HG03571 (cell line): Measurements from ENCODE around the gene SGPL1.
"Not testable (repeated sequence)": the region's sequence is repeated elsewhere in the genome, so short reads cannot be mapped to it uniquely, and the experiment has no call there.

Experiments
- ATAC-seq: cut with Tn5 transposase; IDR thresholded peaks from one replicate; pipeline ENCODE4 v1.9.1; 2021; ENCODE audit not compliant: unreplicated experiment

The SGPL1 gene

DNA sequence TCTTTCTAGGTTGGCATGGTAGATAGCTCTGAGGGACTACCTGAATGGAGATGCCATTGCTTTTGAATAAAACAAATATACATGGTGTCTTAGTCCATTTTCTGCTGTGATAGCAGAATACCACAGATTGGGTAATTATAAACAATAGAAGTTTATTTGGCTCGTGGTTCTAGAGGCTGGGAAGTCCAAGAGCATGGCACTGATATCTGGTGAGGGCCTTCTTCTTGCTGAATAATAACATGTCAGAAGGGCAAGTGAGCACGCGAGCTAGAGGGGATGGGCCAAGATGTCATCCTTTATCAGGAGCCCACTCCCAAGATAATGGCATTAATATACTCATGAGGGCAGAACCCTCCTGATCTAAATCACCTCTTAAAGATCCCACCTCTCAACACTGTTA lies 21.9 kb downstream of the SGPL1 start:
- no peak for ATAC-seq

- ATAC-seq = no peak
These were observed 22.6 kb downstream of the SGPL1 start for GRCh38 chr10:70838270-70838805.

GRCh38 chr10:70840836-70841235 lies 25.1 kb downstream of the SGPL1 start:
- ATAC-seq = no peak

DNA sequence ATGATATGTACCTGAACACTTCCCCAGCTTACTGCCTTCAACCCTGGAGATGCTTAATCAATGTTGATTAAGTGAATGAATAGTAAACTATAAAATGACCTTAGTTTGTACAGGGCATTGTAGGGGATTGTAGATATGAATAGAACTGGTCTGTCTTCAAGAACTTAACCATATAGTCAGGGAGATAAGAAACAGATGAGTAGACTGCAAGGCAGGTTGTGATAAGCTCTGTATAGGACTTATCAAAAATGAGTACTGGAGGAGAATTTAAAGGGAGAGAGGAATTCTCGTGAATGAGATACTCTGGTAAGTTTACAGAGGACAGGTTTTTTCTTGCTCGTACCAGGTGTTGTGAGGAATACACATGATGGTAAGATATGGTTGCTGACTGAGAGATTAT lies 27.6 kb downstream of the SGPL1 start:
- no peak for ATAC-seq

GRCh38 chr10:70843776-70844489 lies 28.2 kb downstream of the SGPL1 start:
- no peak for ATAC-seq

- no peak for ATAC-seq
These were observed 29.5 kb downstream of the SGPL1 start for GRCh38 chr10:70845256-70845655.

GRCh38 chr10:70845816-70846215 lies 30.1 kb downstream of the SGPL1 start:
- no peak for ATAC-seq

GRCh38 chr10:70846795-70847194 lies 31.0 kb downstream of the SGPL1 start:
- no peak for ATAC-seq

GRCh38 chr10:70847659-70848360 lies 32.1 kb downstream of the SGPL1 start:
- no peak for ATAC-seq

DNA sequence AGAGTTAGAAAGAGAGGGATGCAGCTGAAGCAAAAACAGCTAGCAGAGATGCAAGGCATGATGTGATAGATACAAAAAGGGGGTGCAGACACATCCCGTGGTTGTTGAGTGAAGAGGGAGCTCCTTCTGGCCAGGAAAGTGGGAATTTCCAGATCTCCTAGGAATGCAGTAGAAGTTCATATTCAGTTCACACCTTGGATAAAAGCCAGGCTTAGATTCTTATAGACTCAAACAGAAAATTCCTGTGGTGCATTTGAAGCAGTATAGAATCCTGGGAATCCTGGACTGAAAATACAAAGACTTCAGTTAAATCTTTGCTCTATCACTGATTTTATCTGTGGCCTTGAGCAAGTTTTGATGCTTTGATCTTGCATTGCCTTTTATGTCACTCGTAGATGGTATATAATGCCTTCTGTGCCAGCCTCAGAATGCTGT lies 33.9 kb downstream of the SGPL1 start:
- ATAC-seq = no peak

DNA sequence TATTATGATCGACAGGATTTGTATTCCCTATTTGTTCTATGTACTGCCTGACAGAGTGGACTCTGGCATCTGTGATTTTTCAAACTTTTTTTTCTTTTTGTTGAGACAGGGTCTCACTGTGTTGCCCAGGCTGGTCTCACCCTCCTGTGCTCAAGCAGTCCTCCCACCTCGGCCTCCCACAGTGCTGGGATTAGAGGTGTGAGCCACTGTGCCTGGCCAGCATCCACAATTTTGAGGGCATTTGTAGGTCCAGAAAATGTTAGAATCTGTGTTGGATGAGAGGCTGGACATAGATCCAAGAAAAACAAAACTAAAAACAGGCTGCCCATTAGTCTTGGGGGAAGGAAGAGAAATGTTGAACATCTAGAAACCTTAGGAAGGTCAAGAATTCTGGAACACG lies 34.3 kb downstream of the SGPL1 start:
- no peak for ATAC-seq

DNA sequence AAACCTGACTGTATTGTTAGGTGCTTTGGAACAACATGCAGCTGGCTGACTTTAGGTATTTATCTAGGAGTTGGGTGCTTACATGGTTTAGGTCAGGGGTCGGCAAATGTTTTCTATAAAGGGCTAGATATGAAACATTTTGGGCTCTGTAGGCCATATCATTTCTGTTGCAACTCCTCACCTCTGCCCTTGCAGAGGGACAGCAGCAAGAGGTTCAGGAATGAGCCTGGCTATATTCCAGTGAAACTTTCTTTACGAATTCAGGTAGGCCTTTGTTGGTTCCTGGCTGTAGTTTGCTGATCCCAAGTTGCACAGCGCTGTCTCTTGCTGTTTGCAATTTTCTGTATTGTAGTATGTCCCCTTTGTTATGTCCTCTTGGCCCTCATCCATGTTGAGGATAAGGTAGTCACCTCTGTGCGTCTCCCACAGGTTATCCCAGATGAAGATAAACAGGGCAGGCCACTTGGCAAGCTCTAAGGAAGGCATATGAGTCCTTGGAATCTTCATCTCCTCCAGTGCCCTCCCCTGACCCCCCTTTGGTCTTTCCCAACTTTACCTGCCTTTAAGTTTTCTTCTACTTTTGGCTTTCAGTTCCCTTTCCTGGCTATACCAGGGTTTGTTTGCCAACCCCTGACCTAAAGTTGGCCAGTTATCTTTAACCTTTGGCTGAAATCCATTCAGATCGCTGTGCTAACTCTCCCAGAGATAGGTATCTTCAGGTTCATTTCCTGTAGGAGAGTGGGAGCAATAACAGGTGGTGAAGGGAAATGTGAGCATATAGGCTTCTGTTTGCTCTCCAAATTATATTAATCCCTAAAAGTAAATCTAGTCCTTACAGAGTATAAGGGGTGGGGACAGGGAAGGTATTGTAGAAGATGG lies 36.1 kb downstream of the SGPL1 start:
- no peak for ATAC-seq

DNA sequence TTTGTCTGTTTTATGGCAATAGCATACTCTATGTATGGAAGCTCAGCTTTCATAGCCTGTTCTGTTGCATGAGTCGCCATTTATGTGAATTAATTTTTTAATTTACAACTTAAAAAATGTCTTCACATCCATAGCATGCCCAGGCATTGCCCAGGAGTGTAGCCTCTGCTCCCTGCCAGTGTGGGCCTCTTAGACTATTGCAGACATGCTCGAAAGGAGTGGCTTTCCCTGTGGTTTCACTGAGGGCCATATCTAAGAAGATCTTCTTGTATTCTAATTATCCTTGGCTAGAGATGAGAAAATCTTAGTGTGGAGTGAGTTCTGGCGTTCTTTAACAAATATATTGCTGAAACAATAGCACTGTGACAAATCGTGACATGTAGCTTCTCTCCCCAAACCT lies 37.3 kb downstream of the SGPL1 start:
- ATAC-seq = no peak

GRCh38 chr10:70853457-70853856 lies 37.7 kb downstream of the SGPL1 start:
- ATAC-seq = no peak

DNA sequence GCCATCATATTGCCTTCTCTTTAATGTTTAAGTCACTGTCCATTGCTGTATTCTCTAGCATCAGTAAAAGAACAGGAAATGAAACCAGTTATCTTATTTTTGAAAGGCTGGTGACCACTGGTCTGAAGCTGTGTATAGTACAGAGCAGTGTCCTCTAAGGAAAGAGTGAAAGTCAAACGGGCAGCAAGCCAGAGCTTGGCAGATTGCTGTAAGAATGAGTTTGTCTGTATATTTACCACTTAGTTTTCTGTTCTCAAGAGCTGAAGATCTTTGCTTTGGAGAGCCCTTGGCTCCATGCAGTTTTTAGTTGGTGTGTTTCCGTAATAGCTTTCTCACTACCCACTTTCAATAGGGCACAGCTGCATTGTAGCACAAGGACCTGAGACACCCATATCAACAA lies 40.7 kb downstream of the SGPL1 start:
- ATAC-seq = no peak

DNA sequence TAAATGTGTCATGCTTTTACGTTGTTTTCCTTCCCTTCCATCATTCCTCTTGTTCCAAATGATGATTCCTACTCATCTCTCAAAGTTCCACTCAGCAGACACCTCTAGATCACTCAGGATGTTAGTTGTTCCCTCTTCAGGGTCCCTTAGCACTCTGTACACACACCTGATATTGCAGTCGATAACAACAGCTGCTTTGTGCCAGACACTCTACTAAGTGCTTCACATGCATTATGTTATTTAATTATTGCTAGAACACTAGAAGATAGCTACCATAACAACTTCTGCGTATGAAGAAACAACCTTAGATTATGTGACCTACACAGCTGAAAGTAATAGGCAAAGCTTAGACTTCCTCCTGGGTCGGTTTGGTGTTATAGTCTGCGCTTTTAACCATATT lies 43.0 kb downstream of the SGPL1 start:
- ATAC-seq = no peak

DNA sequence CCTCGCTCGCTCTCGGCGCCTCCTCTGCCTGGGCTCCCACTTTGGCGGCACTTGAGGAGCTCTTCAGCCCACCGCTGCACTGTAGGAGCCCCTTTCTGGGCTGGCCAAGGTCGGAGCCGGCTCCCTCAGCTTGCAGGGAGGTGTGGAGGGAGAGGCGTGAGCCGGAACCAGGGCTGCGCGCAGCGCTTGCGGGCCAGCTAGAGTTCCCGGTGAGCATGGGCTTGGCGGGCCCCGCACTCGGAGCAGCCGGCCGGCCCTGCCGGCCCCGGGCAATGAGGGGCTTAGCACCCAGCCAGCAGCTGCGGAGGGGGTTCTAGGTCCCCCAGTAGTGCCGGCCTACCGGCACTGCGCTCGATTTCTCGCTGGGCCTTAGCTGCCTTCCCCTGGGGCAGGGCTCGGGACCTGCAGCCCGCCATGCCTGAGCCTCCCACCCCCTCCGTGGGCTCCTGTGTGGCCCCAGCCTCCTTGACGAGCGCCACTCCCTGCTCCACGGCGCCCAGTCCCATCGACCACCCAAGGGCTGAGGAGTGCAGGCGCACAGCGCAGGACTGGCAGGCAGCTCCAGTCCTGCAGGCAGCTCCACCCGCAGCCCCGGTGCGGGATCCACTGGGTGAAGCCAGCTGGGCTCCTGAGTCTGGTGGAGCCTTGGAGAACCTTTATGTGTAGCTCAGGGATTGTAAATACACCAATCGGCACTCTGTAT lies 45.9 kb downstream of the SGPL1 start:
- not testable (repeated sequence) for ATAC-seq

- no peak for ATAC-seq
These were observed 47.9 kb downstream of the SGPL1 start for GRCh38 chr10:70863470-70864160.

- no peak for ATAC-seq
These were observed 49.2 kb downstream of the SGPL1 start for GRCh38 chr10:70864935-70865334.

- ATAC-seq = no peak
These were observed 50.7 kb downstream of the SGPL1 start for GRCh38 chr10:70866424-70866823.
